Peyer's patch (tissue), 4 donors: ENCODE data around the gene PLCH2.

Experiments
- POLR2A ChIP-seq, 2 donors: fragments of 450-650 bp; IDR thresholded peaks; one replicate each; pipeline ENCODE4 v1.5.1; 2017; ENCODE audit warnings: antibody characterized with exemption in 2 of 2, mild to moderate bottlenecking in 2 of 2, moderate library complexity in 2 of 2
- TF ChIP-seq, protein P1 (sequence below), 6 experiments: fragments of 450-650 bp in 4 of 6; fragments of 200-600 bp in 2 of 6; sonication (generic) in 1 of 6; IDR thresholded peaks; one replicate each; pipeline ENCODE4 v1.5.1; 2017 to 2019; ENCODE audit warnings: antibody characterized with exemption in 6 of 6, mild to moderate bottlenecking in 3 of 6, moderate library complexity in 1 of 6

DNA sequence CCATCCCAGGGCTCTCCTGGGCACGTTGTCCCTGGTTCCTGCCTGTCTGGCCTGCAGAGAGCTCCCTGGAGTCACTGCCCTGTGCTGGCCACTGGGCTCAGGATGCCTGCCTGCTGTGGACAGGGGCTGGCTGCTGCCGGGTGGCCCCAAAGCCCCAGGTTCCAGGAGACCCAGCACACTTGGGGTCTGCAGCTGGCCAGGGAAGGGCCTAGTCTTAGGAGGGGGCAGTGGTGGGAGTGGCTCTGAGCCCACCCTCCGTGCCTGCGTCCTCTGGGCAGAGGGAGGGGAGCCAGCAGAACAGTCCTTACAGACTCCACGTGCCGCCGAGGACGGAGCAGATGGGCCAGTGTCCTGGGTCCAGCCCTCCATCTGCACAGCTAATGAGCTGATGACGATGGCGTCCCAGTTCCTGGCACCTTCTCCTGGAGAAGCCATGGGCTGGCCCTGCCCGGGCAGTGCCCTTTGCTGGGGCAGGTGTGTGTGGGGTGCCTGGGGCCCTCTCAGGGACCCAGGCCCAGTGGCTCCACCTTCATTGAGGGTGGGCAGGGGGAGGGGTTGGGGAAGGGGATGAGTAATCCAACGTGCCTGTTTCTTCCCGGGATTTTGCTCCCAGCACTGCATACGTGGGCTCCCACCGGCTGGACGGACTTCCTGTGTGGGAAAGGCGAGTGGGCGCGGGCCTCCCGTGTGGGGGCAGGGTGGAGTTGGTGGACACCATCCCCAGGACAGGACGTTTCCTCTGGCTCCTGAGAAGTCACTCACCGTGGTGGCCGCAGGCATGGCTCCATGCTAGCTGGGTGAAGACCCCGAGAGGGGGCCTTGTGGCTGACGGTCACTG, 6.8 kb upstream of the PLCH2 start:
- TF ChIP-seq, protein P1, sequence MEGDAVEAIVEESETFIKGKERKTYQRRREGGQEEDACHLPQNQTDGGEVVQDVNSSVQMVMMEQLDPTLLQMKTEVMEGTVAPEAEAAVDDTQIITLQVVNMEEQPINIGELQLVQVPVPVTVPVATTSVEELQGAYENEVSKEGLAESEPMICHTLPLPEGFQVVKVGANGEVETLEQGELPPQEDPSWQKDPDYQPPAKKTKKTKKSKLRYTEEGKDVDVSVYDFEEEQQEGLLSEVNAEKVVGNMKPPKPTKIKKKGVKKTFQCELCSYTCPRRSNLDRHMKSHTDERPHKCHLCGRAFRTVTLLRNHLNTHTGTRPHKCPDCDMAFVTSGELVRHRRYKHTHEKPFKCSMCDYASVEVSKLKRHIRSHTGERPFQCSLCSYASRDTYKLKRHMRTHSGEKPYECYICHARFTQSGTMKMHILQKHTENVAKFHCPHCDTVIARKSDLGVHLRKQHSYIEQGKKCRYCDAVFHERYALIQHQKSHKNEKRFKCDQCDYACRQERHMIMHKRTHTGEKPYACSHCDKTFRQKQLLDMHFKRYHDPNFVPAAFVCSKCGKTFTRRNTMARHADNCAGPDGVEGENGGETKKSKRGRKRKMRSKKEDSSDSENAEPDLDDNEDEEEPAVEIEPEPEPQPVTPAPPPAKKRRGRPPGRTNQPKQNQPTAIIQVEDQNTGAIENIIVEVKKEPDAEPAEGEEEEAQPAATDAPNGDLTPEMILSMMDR (IDR thresholded peaks at IDR 0.05): no peak
- TF ChIP-seq POLR2A (IDR thresholded peaks at IDR 0.05): no peak
